Measurements from ENCODE around the gene SLC17A7. TPM values are rescaled to one million over a fixed set of nuclear protein-coding genes. Genes with fewer than 3 reads are reported as not detected.
A peak's percentile ranks its signal among the peaks of the same experiment; 100 is the strongest.

The SLC17A7 gene
- total and polyA plus RNA-seq, 9 of the 15 experiments (the other 6 are each of a cell fraction or from before 2014, with no cell fraction given) = 1.1 to 15.7 (median 2.4) TPM

DNA sequence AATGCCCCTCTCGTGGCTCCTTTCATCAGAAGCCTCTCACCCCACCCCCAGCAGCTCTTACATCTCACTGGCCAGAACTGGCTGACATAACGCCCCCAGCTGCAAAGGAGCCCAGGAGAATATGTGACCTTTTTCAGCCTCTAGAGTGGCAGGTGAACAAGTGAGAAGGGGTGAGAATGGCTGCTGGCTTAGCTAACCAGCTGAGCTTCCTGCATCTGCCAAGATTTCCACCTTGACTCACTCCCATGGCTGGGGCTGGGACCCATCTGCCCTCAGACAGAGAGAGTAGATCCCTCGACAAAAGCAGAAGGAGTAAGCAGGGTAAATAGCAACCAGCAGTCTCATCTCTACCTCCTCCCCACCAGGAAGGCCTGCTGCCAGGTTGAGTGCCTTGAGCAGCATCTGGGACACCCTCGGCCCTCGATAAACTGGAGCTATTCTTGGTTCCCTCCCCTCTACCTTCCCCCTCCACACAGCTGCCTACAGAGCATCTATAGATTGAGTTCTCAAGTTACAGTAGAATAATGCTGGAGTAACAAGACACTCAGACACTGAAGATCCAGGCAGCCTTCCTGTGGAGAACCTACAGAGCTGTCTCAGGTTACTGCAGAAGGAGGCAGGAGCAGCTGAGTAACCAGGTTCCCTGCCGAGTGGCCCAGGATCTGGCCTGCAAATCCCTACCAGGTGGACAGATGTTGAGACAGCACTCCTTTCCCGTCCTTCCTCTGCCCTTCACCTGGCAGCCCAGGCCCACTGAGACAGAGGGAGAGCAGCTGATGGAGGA is 37.7 kb downstream of the SLC17A7 start (continued):
- TF ChIP-seq ZNF318 (IDR thresholded peaks at IDR 0.05; ENCODE audit: borderline replicate concordance in 1 of 2, low read depth in 1 of 2) (no peak), ZNF224 (CRISPR knock-in tag; IDR thresholded peaks at IDR 0.05) (no peak), ZNF584 (CRISPR knock-in tag; IDR thresholded peaks at IDR 0.05; ENCODE audit: low read depth) (no peak), CBFA2T3 (IDR thresholded peaks at IDR 0.05) (peak; percentile 61), SNIP1 (IDR thresholded peaks at IDR 0.05; ENCODE audit: low read depth) (no peak), RAD51 (IDR thresholded peaks at IDR 0.05; ENCODE audit: borderline replicate concordance, low read depth) (no peak), RCOR1 (IDR thresholded peaks at IDR 0.05; ENCODE audit: borderline replicate concordance in 1 of 2, low read depth in 2 of 2, low read length in 2 of 2) (peak in 1 of 2 experiments; percentile 32; a peak in 1 of 4 replicates), ZBTB11 (CRISPR knock-in tag; IDR thresholded peaks at IDR 0.05) (no peak)
- TF ChIP-seq, protein P1, sequence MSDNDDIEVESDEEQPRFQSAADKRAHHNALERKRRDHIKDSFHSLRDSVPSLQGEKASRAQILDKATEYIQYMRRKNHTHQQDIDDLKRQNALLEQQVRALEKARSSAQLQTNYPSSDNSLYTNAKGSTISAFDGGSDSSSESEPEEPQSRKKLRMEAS (CRISPR knock-in tag; IDR thresholded peaks at IDR 0.05) = peak; percentile 41; the same call in 1 of the 2 replicates
